ENCODE measurements around the gene MTA3.

The MTA3 gene

DNA sequence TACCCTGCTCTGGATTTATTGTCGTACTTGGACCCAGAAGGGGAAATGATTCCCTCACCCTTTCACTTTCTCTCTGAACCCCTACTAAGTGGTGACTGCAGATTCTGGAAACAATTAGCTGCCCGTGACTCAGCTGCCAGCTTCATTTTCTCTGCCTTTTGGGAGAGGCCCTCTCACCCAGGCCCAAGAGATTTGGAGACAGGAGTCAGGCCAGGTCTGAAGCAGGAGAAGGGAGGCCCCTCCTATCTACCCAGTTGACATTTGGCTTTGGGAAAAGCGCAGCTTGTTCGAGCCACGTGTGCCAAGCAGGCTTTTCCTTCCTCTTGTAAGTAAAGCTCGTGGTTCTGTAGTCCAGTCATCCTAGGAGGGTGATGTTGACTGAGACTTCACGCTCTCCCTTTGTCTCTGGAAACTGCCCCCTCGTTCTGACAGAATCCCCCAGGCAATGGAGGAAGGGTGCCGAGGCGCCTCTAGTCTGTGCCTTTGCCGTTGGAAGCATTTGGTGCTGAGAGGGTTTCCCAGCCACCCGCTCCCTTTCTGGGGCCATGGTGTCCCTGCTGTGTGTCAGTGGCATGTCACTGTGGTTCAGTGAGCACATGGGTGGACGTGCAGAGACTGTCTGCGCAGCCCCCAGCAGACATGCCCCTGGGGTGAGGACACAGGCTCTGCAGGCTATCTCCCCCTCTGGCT is 186.9 kb downstream of the MTA3 start:
- Mint-ChIP-seq H3K27me3 (no peaks in the 10 kb centered on the region), H3K27ac (peak overlapping the region; percentile 87), H3K4me3 (peak overlapping the region in 1 of 2 donors; percentile 63), H3K36me3 (peaks cover 0 to 5% of the 10 kb centered on the region in 2 donors), H3K9me3 (no peaks in the 10 kb centered on the region), H3K4me1 (peaks cover 57 to 65% of the 10 kb centered on the region in 2 donors)
- DNase-seq (no peak), ATAC-seq (replicated peaks) (peak in 1 of 2 donors; percentile 8)

DNA sequence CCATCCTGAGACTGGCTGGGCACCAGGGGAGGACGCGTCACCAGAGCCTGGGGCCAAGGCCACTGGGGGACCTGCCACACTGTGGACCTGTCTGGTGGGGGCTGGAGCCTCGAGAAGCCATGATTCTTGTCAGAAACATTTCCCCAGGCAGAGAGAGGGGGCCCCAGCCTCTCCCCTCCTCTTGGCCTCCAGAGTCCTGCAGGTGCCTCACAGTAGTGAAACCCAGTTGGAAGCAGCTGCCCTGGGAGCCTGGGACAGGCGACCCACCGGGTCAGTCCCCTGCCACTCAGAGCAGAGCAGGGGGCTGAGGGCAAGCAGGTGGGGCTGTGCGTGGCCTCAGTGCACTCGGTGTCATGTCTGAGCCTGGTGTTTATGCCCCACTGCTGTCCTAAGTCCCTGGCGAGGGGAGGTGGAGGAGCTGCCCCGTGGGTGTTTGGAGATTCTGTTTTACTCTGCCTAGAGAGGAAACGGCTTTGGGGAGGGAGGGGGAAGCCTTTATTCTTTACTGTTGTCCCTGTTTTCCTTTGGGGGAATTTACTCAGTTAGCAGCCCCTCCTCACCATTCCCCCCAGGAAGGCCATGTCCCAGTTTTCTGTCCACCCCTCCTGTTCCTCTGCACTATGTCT is 187.8 kb downstream of the MTA3 start:
- no peak for DNase-seq
- Mint-ChIP-seq H3K27me3 (no peaks in the 10 kb centered on the region), H3K27ac (no peak overlapping the region), H3K9me3 (no peaks in the 10 kb centered on the region), H3K36me3 (peaks cover 0 to 5% of the 10 kb centered on the region in 2 donors), H3K4me1 (peaks cover 49 to 56% of the 10 kb centered on the region in 2 donors), H3K4me3 (no peak overlapping the region)
- ATAC-seq (replicated peaks), result no peak

- no peak for DNase-seq
Observed at GRCh38 chr2:42756966-42757513, 188.6 kb downstream of the MTA3 start.

GRCh38 chr2:42757981-42758740 is 189.7 kb downstream of the MTA3 start:
- H3K27ac Mint-ChIP-seq, result no peak overlapping the region
- peaks cover 4 to 12% of the 10 kb centered on the region in 2 donors for H3K36me3 Mint-ChIP-seq
- H3K27me3 Mint-ChIP-seq, result no peaks in the 10 kb centered on the region
- DNase-seq, result no peak
- ATAC-seq (replicated peaks), result no peak
- H3K9me3 Mint-ChIP-seq, result no peaks in the 10 kb centered on the region
- no peak overlapping the region for H3K4me3 Mint-ChIP-seq
- H3K4me1 Mint-ChIP-seq, result peaks cover 30 to 37% of the 10 kb centered on the region in 2 donors

More at GRCh38 chr2:42756966-42757513, 188.6 kb downstream of the MTA3 start:
- no peak for ATAC-seq (replicated peaks)
- Mint-ChIP-seq H3K9me3 (no peaks in the 10 kb centered on the region), H3K36me3 (peaks cover 0 to 8% of the 10 kb centered on the region in 2 donors), H3K27ac (peak overlapping the region; percentile 10), H3K4me3 (no peak overlapping the region), H3K27me3 (no peaks in the 10 kb centered on the region), H3K4me1 (peaks cover 41 to 48% of the 10 kb centered on the region in 2 donors)

- Mint-ChIP-seq H3K4me1 (peaks cover 27 to 31% of the 10 kb centered on the region in 2 donors), H3K27ac (no peak overlapping the region), H3K9me3 (no peaks in the 10 kb centered on the region), H3K27me3 (no peaks in the 10 kb centered on the region), H3K36me3 (peaks cover 9 to 17% of the 10 kb centered on the region in 2 donors), H3K4me3 (no peak overlapping the region)
- ATAC-seq (replicated peaks), result no peak
- no peak for DNase-seq
Observed at GRCh38 chr2:42758751-42759150, 190.3 kb downstream of the MTA3 start.

DNA sequence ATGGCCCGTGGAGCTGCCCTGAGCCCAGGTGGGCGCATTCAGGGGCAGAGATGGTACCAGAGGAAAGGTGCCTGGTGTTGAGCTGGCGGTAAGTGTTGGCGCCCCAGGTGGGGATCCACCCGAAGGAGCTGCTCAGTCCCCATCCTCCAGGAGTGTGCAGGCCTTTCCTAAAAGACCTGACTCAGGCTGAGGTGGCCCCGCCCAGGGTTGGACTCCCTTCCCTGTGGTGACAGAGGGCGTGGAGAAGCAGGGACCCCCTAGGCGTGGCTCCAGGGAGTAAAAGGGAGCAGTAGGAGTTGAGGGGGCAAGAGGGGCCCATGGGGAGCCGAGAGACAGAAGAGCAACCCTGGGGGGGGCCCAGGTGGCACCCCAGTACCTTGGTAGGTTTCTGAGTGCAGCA is 193.1 kb downstream of the MTA3 start:
- ATAC-seq (replicated peaks) (no peak), DNase-seq (no peak)
- H3K27me3 Mint-ChIP-seq, result no peaks in the 10 kb centered on the region
- peaks cover 6 to 19% of the 10 kb centered on the region in 2 donors for H3K4me1 Mint-ChIP-seq
- no peaks in the 10 kb centered on the region for H3K9me3 Mint-ChIP-seq
- H3K36me3 Mint-ChIP-seq, result peaks cover 9 to 17% of the 10 kb centered on the region in 2 donors
- peak overlapping the region; percentile 60 for H3K27ac Mint-ChIP-seq
- H3K4me3 Mint-ChIP-seq, result no peak overlapping the region

DNA sequence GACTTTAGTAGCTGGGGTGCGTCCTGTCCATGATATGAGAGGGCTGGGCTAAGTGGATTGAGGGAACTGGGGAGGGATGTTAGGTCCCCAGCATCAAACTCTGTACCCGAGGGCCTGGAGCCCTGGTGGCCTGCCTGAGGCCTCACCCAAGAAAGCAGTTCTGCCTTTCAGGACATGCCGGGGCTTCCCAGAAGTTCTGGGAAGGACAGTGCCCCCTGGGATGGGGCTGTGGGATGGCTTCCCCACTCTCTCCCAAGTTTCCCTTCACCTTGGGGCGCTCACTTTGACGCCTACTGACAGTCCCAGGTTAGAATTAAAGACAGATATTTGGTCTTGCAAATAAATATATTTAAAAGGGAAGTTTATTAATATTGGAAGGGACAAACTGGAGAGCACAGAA is 193.7 kb downstream of the MTA3 start:
- peaks cover 9 to 17% of the 10 kb centered on the region in 2 donors for H3K36me3 Mint-ChIP-seq
- H3K27me3 Mint-ChIP-seq, result no peaks in the 10 kb centered on the region
- ATAC-seq (replicated peaks), result no peak
- no peaks in the 10 kb centered on the region for H3K9me3 Mint-ChIP-seq
- H3K4me3 Mint-ChIP-seq, result no peak overlapping the region
- no peak overlapping the region for H3K27ac Mint-ChIP-seq
- peaks cover 3 to 13% of the 10 kb centered on the region in 2 donors for H3K4me1 Mint-ChIP-seq
- DNase-seq, result no peak

- no peaks in the 10 kb centered on the region for H3K9me3 Mint-ChIP-seq
- no peak for DNase-seq
- H3K36me3 Mint-ChIP-seq, result peaks cover 9 to 17% of the 10 kb centered on the region in 2 donors
- no peak for ATAC-seq (replicated peaks)
- H3K4me1 Mint-ChIP-seq, result peaks cover 2 to 10% of the 10 kb centered on the region in 2 donors
- H3K27ac Mint-ChIP-seq, result peak overlapping the region; percentile 75
- no peak overlapping the region for H3K4me3 Mint-ChIP-seq
- H3K27me3 Mint-ChIP-seq, result no peaks in the 10 kb centered on the region
Observed at GRCh38 chr2:42762823-42763804, 194.7 kb downstream of the MTA3 start.

- H3K27ac Mint-ChIP-seq, result peak within 1 kb of the TSS; percentile 75
- H3K4me3 Mint-ChIP-seq, result no peak within 1 kb of the TSS
- no peaks in the 10 kb centered on the region for H3K27me3 Mint-ChIP-seq
- ATAC-seq (replicated peaks) (peak in 1 of 2 donors; percentile 26), DNase-seq (no peak)
- H3K36me3 Mint-ChIP-seq, result peaks cover 9 to 13% of the 10 kb centered on the region in 2 donors
- H3K9me3 Mint-ChIP-seq, result no peaks in the 10 kb centered on the region
- peaks cover 3 to 10% of the 10 kb centered on the region in 2 donors for H3K4me1 Mint-ChIP-seq
Observed at GRCh38 chr2:42764096-42764495, 195.7 kb downstream of the MTA3 start, which contains the start of gene OXER1. Gene OXER1 (minus strand): TSS chr2:42764135. CDS start chr2:42764062, 73 bp downstream.

- Mint-ChIP-seq H3K4me1 (peaks cover 3 to 10% of the 10 kb centered on the region in 2 donors), H3K36me3 (peaks cover 9 to 13% of the 10 kb centered on the region in 2 donors), H3K27me3 (no peaks in the 10 kb centered on the region), H3K4me3 (no peak overlapping the region), H3K27ac (no peak overlapping the region), H3K9me3 (no peaks in the 10 kb centered on the region)
- DNase-seq (no peak), ATAC-seq (replicated peaks) (no peak)
Observed at GRCh38 chr2:42764901-42765300, 196.5 kb downstream of the MTA3 start.

DNA sequence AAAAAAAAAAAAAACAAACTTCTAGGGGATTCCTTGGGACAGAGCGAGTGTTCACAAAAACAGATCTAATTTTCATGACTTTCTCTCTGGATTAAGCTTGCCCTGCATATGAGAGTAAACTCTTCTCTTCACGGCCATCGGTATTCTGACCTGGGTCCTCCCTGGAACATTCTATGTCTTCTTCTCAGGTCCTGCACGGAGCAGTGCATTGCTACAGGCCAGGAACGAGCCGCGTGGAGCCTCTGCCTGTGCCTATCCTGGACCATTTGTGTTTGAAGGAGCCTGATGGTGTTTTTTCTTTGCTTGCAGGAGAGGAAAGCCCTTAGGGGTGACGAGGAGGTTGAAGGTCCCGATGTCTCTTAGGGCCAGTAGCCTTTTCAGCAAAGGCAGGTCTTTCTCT is 197.3 kb downstream of the MTA3 start:
- H3K27ac Mint-ChIP-seq, result no peak overlapping the region
- peaks cover 5 to 10% of the 10 kb centered on the region in 2 donors for H3K4me1 Mint-ChIP-seq

DNA sequence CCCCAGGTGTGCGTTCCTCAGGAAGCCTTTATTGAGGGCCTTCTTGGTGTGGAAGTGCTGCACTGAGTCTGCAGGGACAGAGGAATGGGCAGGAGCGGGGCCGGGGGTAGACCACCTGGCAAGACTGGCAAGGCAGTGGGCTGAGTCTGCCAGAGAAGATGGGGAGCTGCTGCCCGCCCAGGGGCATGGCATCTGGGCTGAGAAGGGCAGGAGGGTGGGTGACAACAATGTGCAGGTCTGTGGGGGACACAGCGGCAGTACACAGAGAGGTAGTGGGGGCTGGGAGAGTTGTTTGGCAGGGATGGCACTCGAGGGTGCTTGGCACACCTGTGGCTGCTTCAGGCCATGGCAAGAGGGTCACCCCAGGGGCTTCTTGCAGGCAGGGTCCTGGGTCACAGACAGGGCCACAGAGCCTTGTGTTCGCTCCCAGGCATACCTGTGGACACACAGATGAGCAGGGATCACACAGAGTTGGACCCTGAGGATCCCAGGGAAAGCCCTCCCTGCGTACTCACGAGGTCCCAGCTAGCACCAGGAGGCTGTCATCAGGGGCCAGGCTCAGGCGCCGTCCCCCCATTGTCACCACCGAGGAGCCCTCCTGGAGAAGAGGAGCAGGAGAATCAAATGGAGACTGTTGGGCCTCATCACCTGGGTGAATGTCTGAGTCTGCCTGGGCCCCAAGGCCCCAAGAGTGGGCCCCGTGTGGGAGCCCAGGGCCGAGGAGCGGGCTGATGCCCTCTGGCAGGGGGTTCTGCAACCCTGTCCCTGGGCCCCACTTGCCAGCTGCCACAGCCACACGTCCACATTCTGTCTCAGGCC is 198.9 kb downstream of the MTA3 start:
- DNase-seq (no peak), ATAC-seq (replicated peaks) (no peak)
- Mint-ChIP-seq H3K27me3 (no peaks in the 10 kb centered on the region), H3K36me3 (peaks cover 8 to 9% of the 10 kb centered on the region in 2 donors), H3K4me3 (no peak overlapping the region), H3K4me1 (peaks cover 5 to 10% of the 10 kb centered on the region in 2 donors), H3K9me3 (no peaks in the 10 kb centered on the region), H3K27ac (peak overlapping the region; percentile 5)

More for the DNA sequence above, 197.3 kb downstream of the MTA3 start:
- Mint-ChIP-seq H3K9me3 (no peaks in the 10 kb centered on the region), H3K36me3 (peaks cover 9 to 13% of the 10 kb centered on the region in 2 donors), H3K27me3 (no peaks in the 10 kb centered on the region), H3K4me3 (no peak overlapping the region)
- DNase-seq, result no peak
- ATAC-seq (replicated peaks), result no peak
